ENCODE data around the gene LRRC74A.

DNA sequence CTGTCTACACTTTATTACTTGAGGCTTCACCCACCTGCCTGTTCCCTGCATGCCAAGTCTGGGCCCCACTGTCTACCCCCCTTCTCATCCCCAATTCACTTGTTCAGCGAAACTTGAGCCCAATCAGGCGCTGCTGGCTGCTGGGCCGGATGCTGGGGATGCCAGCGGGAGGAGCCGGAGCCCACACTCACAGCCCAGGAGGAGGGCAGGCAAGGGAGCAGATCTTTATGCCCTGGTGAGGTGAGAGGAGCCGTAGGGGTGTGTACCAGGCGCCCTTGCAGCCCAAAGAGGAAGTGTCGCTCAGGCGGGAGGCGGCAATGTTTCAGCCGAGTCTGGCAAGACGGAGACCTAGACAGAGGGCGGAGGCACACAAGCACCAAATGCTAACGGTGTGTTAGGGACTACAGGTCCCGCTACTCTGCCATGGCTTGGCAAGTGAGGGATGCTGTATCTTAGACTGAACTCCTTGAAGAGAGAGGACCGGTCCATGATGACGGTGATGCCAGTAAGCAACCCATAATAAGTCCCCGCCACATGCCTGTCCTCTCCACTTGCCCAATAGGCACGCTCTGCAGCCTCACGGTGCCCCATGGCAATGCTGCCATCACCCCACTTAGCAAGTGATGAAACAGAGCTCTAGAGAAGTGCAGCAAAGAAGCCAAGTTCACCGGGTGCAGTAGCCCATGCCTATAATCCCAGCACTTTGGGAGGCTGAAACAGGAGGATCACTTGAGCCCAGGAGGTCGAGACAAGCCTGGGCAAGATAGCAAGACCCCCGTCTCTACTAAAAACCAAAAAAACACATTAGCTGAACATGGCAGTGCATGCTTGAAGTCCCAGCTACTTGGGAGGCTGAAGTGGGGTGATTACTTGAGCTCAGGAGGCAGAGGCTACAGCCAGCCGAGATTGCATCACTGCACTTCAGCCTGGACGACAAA, 41.6 kb downstream of the LRRC74A start:
- TF ChIP-seq, protein P1, sequence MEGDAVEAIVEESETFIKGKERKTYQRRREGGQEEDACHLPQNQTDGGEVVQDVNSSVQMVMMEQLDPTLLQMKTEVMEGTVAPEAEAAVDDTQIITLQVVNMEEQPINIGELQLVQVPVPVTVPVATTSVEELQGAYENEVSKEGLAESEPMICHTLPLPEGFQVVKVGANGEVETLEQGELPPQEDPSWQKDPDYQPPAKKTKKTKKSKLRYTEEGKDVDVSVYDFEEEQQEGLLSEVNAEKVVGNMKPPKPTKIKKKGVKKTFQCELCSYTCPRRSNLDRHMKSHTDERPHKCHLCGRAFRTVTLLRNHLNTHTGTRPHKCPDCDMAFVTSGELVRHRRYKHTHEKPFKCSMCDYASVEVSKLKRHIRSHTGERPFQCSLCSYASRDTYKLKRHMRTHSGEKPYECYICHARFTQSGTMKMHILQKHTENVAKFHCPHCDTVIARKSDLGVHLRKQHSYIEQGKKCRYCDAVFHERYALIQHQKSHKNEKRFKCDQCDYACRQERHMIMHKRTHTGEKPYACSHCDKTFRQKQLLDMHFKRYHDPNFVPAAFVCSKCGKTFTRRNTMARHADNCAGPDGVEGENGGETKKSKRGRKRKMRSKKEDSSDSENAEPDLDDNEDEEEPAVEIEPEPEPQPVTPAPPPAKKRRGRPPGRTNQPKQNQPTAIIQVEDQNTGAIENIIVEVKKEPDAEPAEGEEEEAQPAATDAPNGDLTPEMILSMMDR (IDR thresholded peaks at IDR 0.05) = no peak
- TF ChIP-seq POLR2A (IDR thresholded peaks at IDR 0.05) = no peak

Measured in body of pancreas (tissue), 4 donors.